ENCODE data around the gene FAM228B. TPM values are rescaled to one million over a fixed set of nuclear protein-coding genes. Genes with fewer than 3 reads are reported as not detected.
"Not testable (repeated sequence)": the region's sequence is repeated elsewhere in the genome, so short reads cannot be mapped to it uniquely, and the experiment has no call there.

The FAM228B gene
- total RNA-seq, 2 experiments from 2014 or later, result 3.8 to 9.6 TPM

- H3K36me3 ChIP-seq (ENCODE audit: insufficient read depth, low read length), result no peaks in the 10 kb centered on the region
- H2AFZ ChIP-seq (ENCODE audit: low read length), result no peak overlapping the region
- CTCF ChIA-PET (ENCODE audit: unreplicated experiment), result no interaction called here
- intact Hi-C loops (cut with micrococcal nuclease; ENCODE audit: unreplicated experiment), result no loop called here
- no peaks in the 10 kb centered on the region for H3K4me1 ChIP-seq (ENCODE audit: insufficient read depth, low read length, poor library complexity, severe bottlenecking)
- H3K4me2 ChIP-seq (ENCODE audit: low read length), result no peak overlapping the region
- no peaks in the 10 kb centered on the region for H3K9me2 ChIP-seq (ENCODE audit: insufficient read depth, low read length)
- POLR2A ChIA-PET, result interaction anchor here (0.6 kb wide), 1 partner anchor 204 kb away, joined by 3 read pairs; no protein-coding TSS in a partner anchor
- no peak for DNase-seq (ENCODE audit: low spot score)
- BruUV-seq (replicated peaks), result no TSS peak
- no peak overlapping the region for H3K4me3 ChIP-seq (ENCODE audit: low read depth, low read length, poor library complexity, severe bottlenecking)
- TF ChIP-seq CTCF (conservative IDR thresholded peaks at IDR 0.05; ENCODE audit: low read length), result no peak
- TF ChIP-seq EZH2phosphoT487 (IDR thresholded peaks at IDR 0.05; ENCODE audit: borderline replicate concordance, low read depth, low read length), result no peak
- H3K9me3 ChIP-seq (ENCODE audit: low read length), result no peaks in the 10 kb centered on the region
- no peaks in the 10 kb centered on the region for H3K79me2 ChIP-seq (ENCODE audit: insufficient read depth, low read depth, low read length)
- H3K27ac ChIP-seq (ENCODE audit: low read depth, low read length, poor library complexity, severe bottlenecking), result no peak overlapping the region
- H4K20me1 ChIP-seq (ENCODE audit: insufficient read depth, low read length), result no peaks in the 10 kb centered on the region
Observed at GRCh38 chr2:24191848-24192247, 68.6 kb downstream of the FAM228B start.

GRCh38 chr2:24197213-24197612, 73.9 kb downstream of the FAM228B start:
- H3K36me3 ChIP-seq (ENCODE audit: insufficient read depth, low read length); intact Hi-C loops (cut with micrococcal nuclease; ENCODE audit: unreplicated experiment); DNase-seq (ENCODE audit: low spot score); H3K4me3 ChIP-seq (ENCODE audit: low read depth, low read length, poor library complexity, severe bottlenecking); CTCF ChIA-PET (ENCODE audit: unreplicated experiment); H2AFZ ChIP-seq (ENCODE audit: low read length); BruUV-seq (replicated peaks); H3K79me2 ChIP-seq (ENCODE audit: insufficient read depth, low read depth, low read length); H3K9me3 ChIP-seq (ENCODE audit: low read length); H3K9me2 ChIP-seq (ENCODE audit: insufficient read depth, low read length); H3K4me2 ChIP-seq (ENCODE audit: low read length); H3K27ac ChIP-seq (ENCODE audit: low read depth, low read length, poor library complexity, severe bottlenecking); POLR2A ChIA-PET; H4K20me1 ChIP-seq (ENCODE audit: insufficient read depth, low read length): not testable (repeated sequence)
- peaks cover 12% of the 10 kb centered on the region for H3K4me1 ChIP-seq (ENCODE audit: insufficient read depth, low read length, poor library complexity, severe bottlenecking)

- no peak for TF ChIP-seq EZH2phosphoT487 (IDR thresholded peaks at IDR 0.05; ENCODE audit: borderline replicate concordance, low read depth, low read length)
- ChIA-PET POLR2A (no interaction called here), CTCF (ENCODE audit: unreplicated experiment) (no interaction called here)
- Histone ChIP-seq H3K9me3 (ENCODE audit: low read length) (no peaks in the 10 kb centered on the region), H3K9me2 (ENCODE audit: insufficient read depth, low read length) (no peaks in the 10 kb centered on the region), H3K4me2 (ENCODE audit: low read length) (0 out of 2 replicates have a peak overlapping the region, but pooled peaks have one; percentile 35), H3K27ac (ENCODE audit: low read depth, low read length, poor library complexity, severe bottlenecking) (no peak overlapping the region), H3K4me3 (ENCODE audit: low read depth, low read length, poor library complexity, severe bottlenecking) (no peak overlapping the region), H4K20me1 (ENCODE audit: insufficient read depth, low read length) (no peaks in the 10 kb centered on the region), H3K4me1 (ENCODE audit: insufficient read depth, low read length, poor library complexity, severe bottlenecking) (peaks cover 12% of the 10 kb centered on the region), H3K79me2 (ENCODE audit: insufficient read depth, low read depth, low read length) (no peaks in the 10 kb centered on the region), H2AFZ (ENCODE audit: low read length) (no peak overlapping the region), H3K36me3 (ENCODE audit: insufficient read depth, low read length) (peaks cover 14% of the 10 kb centered on the region)
- DNase-seq (ENCODE audit: low spot score), result no peak
- intact Hi-C loops (cut with micrococcal nuclease; ENCODE audit: unreplicated experiment), result no loop called here
- no TSS peak for BruUV-seq (replicated peaks)
Observed at GRCh38 chr2:24199968-24200590, 76.8 kb downstream of the FAM228B start.

GRCh38 chr2:24200799-24201198, 77.5 kb downstream of the FAM228B start:
- intact Hi-C loops (cut with micrococcal nuclease; ENCODE audit: unreplicated experiment), result no loop called here
- Histone ChIP-seq H3K4me3 (ENCODE audit: low read depth, low read length, poor library complexity, severe bottlenecking) (no peak overlapping the region), H3K4me2 (ENCODE audit: low read length) (no peak overlapping the region), H3K79me2 (ENCODE audit: insufficient read depth, low read depth, low read length) (no peaks in the 10 kb centered on the region), H3K9me3 (ENCODE audit: low read length) (no peaks in the 10 kb centered on the region), H3K27ac (ENCODE audit: low read depth, low read length, poor library complexity, severe bottlenecking) (no peak overlapping the region), H3K36me3 (ENCODE audit: insufficient read depth, low read length) (peaks cover 16% of the 10 kb centered on the region), H2AFZ (ENCODE audit: low read length) (no peak overlapping the region), H3K4me1 (ENCODE audit: insufficient read depth, low read length, poor library complexity, severe bottlenecking) (peaks cover 12% of the 10 kb centered on the region), H4K20me1 (ENCODE audit: insufficient read depth, low read length) (no peaks in the 10 kb centered on the region), H3K9me2 (ENCODE audit: insufficient read depth, low read length) (no peaks in the 10 kb centered on the region)
- no peak for DNase-seq (ENCODE audit: low spot score)
- ChIA-PET POLR2A (no interaction called here), CTCF (ENCODE audit: unreplicated experiment) (no interaction called here)
- no peak for TF ChIP-seq CTCF (conservative IDR thresholded peaks at IDR 0.05; ENCODE audit: low read length)
- TF ChIP-seq EZH2phosphoT487 (IDR thresholded peaks at IDR 0.05; ENCODE audit: borderline replicate concordance, low read depth, low read length), result no peak
- BruUV-seq (replicated peaks), result no TSS peak

All from OCI-LY7 (cell line).